Heart right ventricle (tissue), 16 donors: ENCODE data around the gene RBM20. TPM values are rescaled to one million over a fixed set of nuclear protein-coding genes. Genes with fewer than 3 reads are reported as not detected.

Source experiments
- ATAC-seq, 8 donors: fragments of 200-7000 bp; cut with Tn5 transposase; one replicate each; pipeline ENCODE4 v1.9.1; 2020; ENCODE audit warnings: mild to moderate bottlenecking in 8 of 8, moderate library complexity in 8 of 8, moderate number of reproducible peaks in 1 of 8
- DNase-seq, 2 donors: peaks; one replicate each; pipeline ENCODE4 v3.0.0-alpha.2; 2020
- H3K27ac ChIP-seq, 10 donors: fragments of 200-600 bp; sonication (generic) in 2 of 10; one replicate each; pipeline versions ENCODE4 v1.5.0 to v1.8.0; 2020 to 2022; ENCODE audit warnings: mild to moderate bottlenecking in 3 of 10
- H3K27me3 ChIP-seq, 7 donors: fragments of 200-600 bp; one replicate each; pipeline ENCODE4 v1.8.0; 2021 to 2022; ENCODE audit warnings: mild to moderate bottlenecking in 2 of 7
- H3K36me3 ChIP-seq, 9 donors: fragments of 200-600 bp; sonication (generic) in 1 of 9; one replicate each; pipeline versions ENCODE4 v1.5.0 to v1.8.0; 2020 to 2022; ENCODE audit warnings: mild to moderate bottlenecking in 2 of 9
- H3K4me1 ChIP-seq, 9 donors: fragments of 200-600 bp; sonication (generic) in 1 of 9; one replicate each; pipeline versions ENCODE4 v1.5.0 to v1.8.0; 2020 to 2022; ENCODE audit warnings: mild to moderate bottlenecking in 4 of 9
- H3K4me3 ChIP-seq, 10 donors: fragments of 200-600 bp; sonication (generic) in 2 of 10; one replicate each; pipeline versions ENCODE4 v1.5.0 to v1.8.0; 2020 to 2022; ENCODE audit warnings: mild to moderate bottlenecking in 7 of 10, moderate library complexity in 2 of 10
- H3K9me3 ChIP-seq, 11 donors: fragments of 200-600 bp in 10 of 11; sonication (generic) in 2 of 11; one replicate each; pipeline versions ENCODE4 v1.5.0 to v1.8.0; 2013 to 2022; ENCODE audit warnings: mild to moderate bottlenecking in 2 of 11, control low read depth in 1 of 11, moderate library complexity in 1 of 11
- CTCF ChIP-seq, 9 donors: fragments of 200-600 bp; sonication (generic) in 2 of 9; IDR thresholded peaks; one replicate each; pipeline versions ENCODE4 v1.5.0 to v1.8.0; 2021 to 2022; ENCODE audit warnings: antibody characterized with exemption in 9 of 9, mild to moderate bottlenecking in 5 of 9, moderate library complexity in 1 of 9
- WGBS, 2 donors: extraction: QIAGEN DNeasy Blood & Tissue Kit; methylation state at CpG; one replicate each; pipeline ENCODE4 v1.1.7; 2013; ENCODE audit warnings: inconsistent platforms in 1 of 2; 5-methylcytosine and 5-hydroxymethylcytosine counted together
- intact Hi-C, 10 donors: fragments of 100-400 bp; cut with DNase I; formaldehyde crosslinking; loops; one replicate each; pipeline versions ENCODE4 v1.11.1 to v1.14.2; 2022
- polyA plus RNA-seq, 2 donors: library from polyadenylated mRNA; stranded (reverse); fragments of 200-250 nt; gene quantifications; one replicate each; pipeline ENCODE4 v1.2.3, GENCODE V29; 2013
- total RNA-seq, 10 donors: library from RNA; stranded (reverse); fragmentation: NEBNext Ultra II Directional in 3 of 10; extraction: Animal tissue kit (Norgen Biotek cat#: 25700) in 3 of 10; gene quantifications; one replicate each; pipeline versions ENCODE4 v1.2.1 to v1.2.4, GENCODE V29; 2021 to 2023
- donor health status: Arrhythmogenic right ventricular cardiomyopathy.
- donor health status: ischemic (EF 13 %, LVEDD 7.1; RV severe dilation, severe dysfunction).
- donor health status: healthy with polysubstance abuse.
- donor health status: DM: no; HTN: yes; CAD: no.
- donor health status: DM: no; HTN: no; CAD: no.
- donor health status: ischemic (EF 25% LVEDD 6.9; RV normal size, moderate dysfunction).
- donor health status: ischemic (EF 25% LVEDD 5.7; RV mildly dilated, moderate dysfunction).
- donor health status: healthy.
- donor health status: DM: yes; HTN: yes; CAD: no.
- donor health status: Ischemic cardiomyopathy.
- donor health status: ischemic (EF 35%, LVEDD 5.7; RV mildly dilated, moderate dysfunction).
- donor health status: nonischemic (EF 11% LVEDD 7.7; RV severe dilation, severe dysfunction).
- donor health status: DM: yes; HTN: yes; CAD: no.
- donor health status: PGD.
- donor health status: ischemic (EF 29% LVEDD 5.4; RV normal size, mild dysfunction).
- donor health status: nonischemic (EF 23%, LVEDD 6.1; RV moderate dilation, normal function).

Gene RBM20
- total and polyA plus RNA-seq, 12 donors = 10.1 to 186 (median 134) TPM

DNA sequence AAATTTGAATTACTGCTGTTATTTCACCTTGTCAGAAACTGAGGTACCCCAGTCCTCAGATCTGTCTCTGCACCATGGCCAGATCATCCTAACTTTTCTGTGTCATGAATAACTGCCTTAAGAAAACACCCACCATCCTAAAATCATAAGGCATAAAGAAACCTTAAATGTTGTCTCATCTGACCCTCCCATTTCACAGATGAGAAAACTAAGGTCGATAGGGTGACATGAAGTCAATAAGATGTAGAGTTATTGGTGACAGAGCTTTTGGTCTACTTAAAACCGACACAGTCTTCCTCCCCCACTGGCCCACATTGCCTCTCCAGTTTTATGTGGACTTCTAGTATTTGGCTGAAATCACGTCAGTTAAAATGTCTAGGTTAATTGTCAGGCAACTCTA lies 126.1 kb downstream of the RBM20 start:
- DNase-seq (no peak), ATAC-seq (no peak)
- Histone ChIP-seq H3K4me1 (peaks cover 0 to 54% (median 10%) of the 10 kb centered on the region in 9 donors), H3K27me3 (no peaks in the 10 kb centered on the region), H3K27ac (peak overlapping the region in 6 of 10 donors; percentile 10 to 83 (median 68)), H3K36me3 (no peaks in the 10 kb centered on the region), H3K4me3 (no peak overlapping the region), H3K9me3 (no peaks in the 10 kb centered on the region)
- 70 to 78% methylated on average over 3 of the region's 3 CpGs for WGBS, 2 donors
- intact Hi-C loops = loop anchor here in 1 of 10 donors (10.0 kb wide), 1 partner anchor 125 kb away; the partner anchor contains the start of gene RBM20
- no peak for TF ChIP-seq CTCF (IDR thresholded peaks at IDR 0.05)

DNA sequence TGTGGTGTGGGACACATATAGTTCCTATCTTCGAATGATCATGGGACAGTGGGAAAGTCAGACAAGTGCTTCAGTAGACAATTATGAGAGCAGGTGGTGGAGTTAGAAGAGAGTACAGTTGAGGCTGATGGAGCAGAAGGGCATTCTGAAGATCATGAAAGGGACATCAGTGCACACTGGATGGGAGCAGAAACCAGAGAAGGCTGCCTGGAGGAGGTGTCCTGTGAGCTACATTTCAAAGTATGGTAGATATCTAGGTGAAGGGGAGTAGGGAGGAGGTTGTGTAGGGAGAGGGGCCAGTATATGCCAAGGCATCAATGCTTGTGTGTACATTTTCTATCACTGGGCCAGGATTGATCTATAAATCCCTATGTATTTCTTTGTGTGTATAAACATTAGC lies 127.3 kb downstream of the RBM20 start:
- H3K9me3 ChIP-seq = no peaks in the 10 kb centered on the region
- no peak overlapping the region for H3K4me3 ChIP-seq
- ATAC-seq (no peak), DNase-seq (no peak)
- peaks cover 0 to 65% (median 21%) of the 10 kb centered on the region in 9 donors for H3K4me1 ChIP-seq
- intact Hi-C loops = loop anchor here in 1 of 10 donors (10.0 kb wide), 1 partner anchor 127 kb away; the partner anchor contains the start of gene RBM20
- H3K27ac ChIP-seq = peak overlapping the region in 4 of 10 donors; percentile 3 to 65 (median 38)
- H3K36me3 ChIP-seq = no peaks in the 10 kb centered on the region
- TF ChIP-seq CTCF (IDR thresholded peaks at IDR 0.05) = no peak
- WGBS, 2 donors = 90 to 100% methylated on average over 1 of the region's 1 CpG
- H3K27me3 ChIP-seq = no peaks in the 10 kb centered on the region

- Histone ChIP-seq H3K27ac (peak overlapping the region in 4 of 10 donors; percentile 7 to 65 (median 38)), H3K4me1 (peaks cover 0 to 69% (median 24%) of the 10 kb centered on the region in 9 donors), H3K27me3 (no peaks in the 10 kb centered on the region), H3K36me3 (no peaks in the 10 kb centered on the region), H3K9me3 (no peaks in the 10 kb centered on the region), H3K4me3 (no peak overlapping the region)
- ATAC-seq = no peak
- no peak for TF ChIP-seq CTCF (IDR thresholded peaks at IDR 0.05)
- intact Hi-C loops = loop anchor here in 1 of 10 donors (10.0 kb wide), 1 partner anchor 127 kb away; the partner anchor contains the start of gene RBM20
- WGBS, 2 donors = 61 to 73% methylated on average over 4 of the region's 4 CpGs
- no peak for DNase-seq
Measured at GRCh38 chr10:110771991-110772390, 127.9 kb downstream of the RBM20 start.

DNA sequence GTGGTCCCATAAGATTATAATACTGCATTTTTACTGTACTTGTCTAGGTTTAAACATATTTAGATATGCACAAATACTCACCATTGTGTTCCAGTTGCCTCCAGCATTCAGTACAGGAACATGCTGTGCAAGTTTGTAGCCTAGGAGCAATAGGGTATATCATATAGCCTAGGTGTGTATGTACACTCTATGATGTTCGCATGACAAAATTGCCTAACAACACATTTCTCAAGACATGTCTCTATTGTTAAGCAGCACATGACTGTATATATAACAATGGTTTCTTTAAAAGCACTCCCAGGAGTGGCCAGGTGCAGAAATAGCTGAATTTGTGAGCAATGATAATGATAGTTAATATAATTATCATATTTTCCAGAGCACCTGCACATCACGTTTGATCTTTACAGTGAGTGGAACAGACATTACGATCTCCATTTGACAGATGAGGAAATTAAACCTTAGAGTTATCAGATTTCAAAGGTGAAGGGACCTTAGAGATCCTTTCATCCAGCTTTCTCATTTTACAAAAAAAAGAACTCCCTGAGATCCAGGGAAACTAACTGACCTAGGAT lies 128.4 kb downstream of the RBM20 start:
- H3K9me3 ChIP-seq = no peaks in the 10 kb centered on the region
- H3K4me1 ChIP-seq = peaks cover 0 to 74% (median 30%) of the 10 kb centered on the region in 9 donors
- H3K36me3 ChIP-seq = no peaks in the 10 kb centered on the region
- DNase-seq (no peak), ATAC-seq (no peak)
- intact Hi-C loops = loop anchor here in 1 of 10 donors (10.0 kb wide), 1 partner anchor 128 kb away; the partner anchor contains the start of gene RBM20
- H3K27ac ChIP-seq = peak overlapping the region in 6 of 10 donors; percentile 0 to 65 (median 18)
- 53 to 71% methylated on average over 3 of the region's 3 CpGs for WGBS, 2 donors
- H3K4me3 ChIP-seq = no peak overlapping the region
- H3K27me3 ChIP-seq = no peaks in the 10 kb centered on the region
- TF ChIP-seq CTCF (IDR thresholded peaks at IDR 0.05) = no peak
